Measurements from ENCODE around the gene PGM2L1. TPM values are rescaled to one million over a fixed set of nuclear protein-coding genes. Genes with fewer than 3 reads are reported as not detected.
A peak's percentile ranks its signal among the peaks of the same experiment; 100 is the strongest.

The PGM2L1 gene
- total and polyA plus RNA-seq, 9 donors = 1.0 to 6.2 (median 2.1) TPM

DNA sequence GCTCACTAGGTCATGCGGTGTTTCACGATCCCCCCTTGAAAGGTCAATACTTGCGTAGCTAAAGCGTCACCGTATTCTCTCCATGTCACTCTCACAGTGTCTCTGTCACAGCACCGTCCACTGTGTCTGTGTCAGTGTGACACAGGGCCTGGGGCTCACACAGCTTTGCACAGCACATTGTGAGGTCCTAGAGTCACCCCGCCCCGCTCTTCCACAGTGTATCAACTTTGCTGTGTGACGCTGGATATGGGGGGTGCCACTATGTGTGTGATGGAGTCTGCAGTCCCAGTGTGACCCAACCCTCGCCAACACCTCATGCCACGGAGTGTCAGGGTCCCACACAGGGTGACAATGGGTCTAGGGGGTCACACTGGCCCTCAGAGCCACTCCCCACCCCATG is 87.4 kb downstream of the PGM2L1 start:
- Histone ChIP-seq H3K9me3 (no peaks in the 10 kb centered on the region), H3K4me1 (ENCODE audit: insufficient read depth) (peaks cover 3% of the 10 kb centered on the region), H3K36me3 (no peaks in the 10 kb centered on the region), H3K4me3 (peak overlapping the region; percentile 37), H3K27ac (no peak overlapping the region), H3K27me3 (no peaks in the 10 kb centered on the region)
- 73 to 80% (median 76%) methylated on average over 11 of the region's 11 CpGs for WGBS, 3 donors
- TF ChIP-seq POLR2A (IDR thresholded peaks at IDR 0.05) (no peak), EP300 (IDR thresholded peaks at IDR 0.05) (no peak)
- TF ChIP-seq, protein P1, sequence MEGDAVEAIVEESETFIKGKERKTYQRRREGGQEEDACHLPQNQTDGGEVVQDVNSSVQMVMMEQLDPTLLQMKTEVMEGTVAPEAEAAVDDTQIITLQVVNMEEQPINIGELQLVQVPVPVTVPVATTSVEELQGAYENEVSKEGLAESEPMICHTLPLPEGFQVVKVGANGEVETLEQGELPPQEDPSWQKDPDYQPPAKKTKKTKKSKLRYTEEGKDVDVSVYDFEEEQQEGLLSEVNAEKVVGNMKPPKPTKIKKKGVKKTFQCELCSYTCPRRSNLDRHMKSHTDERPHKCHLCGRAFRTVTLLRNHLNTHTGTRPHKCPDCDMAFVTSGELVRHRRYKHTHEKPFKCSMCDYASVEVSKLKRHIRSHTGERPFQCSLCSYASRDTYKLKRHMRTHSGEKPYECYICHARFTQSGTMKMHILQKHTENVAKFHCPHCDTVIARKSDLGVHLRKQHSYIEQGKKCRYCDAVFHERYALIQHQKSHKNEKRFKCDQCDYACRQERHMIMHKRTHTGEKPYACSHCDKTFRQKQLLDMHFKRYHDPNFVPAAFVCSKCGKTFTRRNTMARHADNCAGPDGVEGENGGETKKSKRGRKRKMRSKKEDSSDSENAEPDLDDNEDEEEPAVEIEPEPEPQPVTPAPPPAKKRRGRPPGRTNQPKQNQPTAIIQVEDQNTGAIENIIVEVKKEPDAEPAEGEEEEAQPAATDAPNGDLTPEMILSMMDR (IDR thresholded peaks at IDR 0.05) = no peak
- DNase-seq = no peak
- intact Hi-C loops (cut with DNase I) = no loop called here

DNA sequence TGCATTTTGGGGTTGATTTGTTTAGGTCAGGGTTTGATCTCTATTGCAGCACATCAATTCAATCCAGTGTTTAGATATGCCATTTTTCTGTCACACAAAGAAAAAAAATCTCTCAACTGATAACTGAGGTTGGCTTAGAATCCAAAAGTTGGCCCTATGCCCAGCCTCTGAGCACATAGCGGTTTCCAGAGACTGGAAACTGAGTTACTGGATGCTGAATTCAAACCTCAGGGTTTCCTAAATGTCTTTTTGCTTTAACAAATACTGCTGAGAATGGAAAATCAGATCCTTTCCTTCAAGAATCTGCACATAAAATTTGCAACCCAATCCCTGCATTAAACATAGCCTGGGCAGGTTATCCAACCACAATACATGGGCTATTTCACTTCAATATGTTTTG is 90.8 kb downstream of the PGM2L1 start:
- no peak for DNase-seq
- no peaks in the 10 kb centered on the region for H3K27me3 ChIP-seq
- H3K4me1 ChIP-seq (ENCODE audit: insufficient read depth) = peaks cover 3% of the 10 kb centered on the region
- TF ChIP-seq EP300 (IDR thresholded peaks at IDR 0.05) = no peak
- TF ChIP-seq, protein P1 (IDR thresholded peaks at IDR 0.05) = no peak
- TF ChIP-seq POLR2A (IDR thresholded peaks at IDR 0.05) = no peak
- no peak overlapping the region for H3K27ac ChIP-seq
- intact Hi-C loops (cut with DNase I) = no loop called here
- WGBS, 3 donors = 35 to 38% (median 38%) methylated on average over 1 of the region's 1 CpG
- H3K4me3 ChIP-seq = no peak overlapping the region
- no peaks in the 10 kb centered on the region for H3K9me3 ChIP-seq
- no peaks in the 10 kb centered on the region for H3K36me3 ChIP-seq

DNA sequence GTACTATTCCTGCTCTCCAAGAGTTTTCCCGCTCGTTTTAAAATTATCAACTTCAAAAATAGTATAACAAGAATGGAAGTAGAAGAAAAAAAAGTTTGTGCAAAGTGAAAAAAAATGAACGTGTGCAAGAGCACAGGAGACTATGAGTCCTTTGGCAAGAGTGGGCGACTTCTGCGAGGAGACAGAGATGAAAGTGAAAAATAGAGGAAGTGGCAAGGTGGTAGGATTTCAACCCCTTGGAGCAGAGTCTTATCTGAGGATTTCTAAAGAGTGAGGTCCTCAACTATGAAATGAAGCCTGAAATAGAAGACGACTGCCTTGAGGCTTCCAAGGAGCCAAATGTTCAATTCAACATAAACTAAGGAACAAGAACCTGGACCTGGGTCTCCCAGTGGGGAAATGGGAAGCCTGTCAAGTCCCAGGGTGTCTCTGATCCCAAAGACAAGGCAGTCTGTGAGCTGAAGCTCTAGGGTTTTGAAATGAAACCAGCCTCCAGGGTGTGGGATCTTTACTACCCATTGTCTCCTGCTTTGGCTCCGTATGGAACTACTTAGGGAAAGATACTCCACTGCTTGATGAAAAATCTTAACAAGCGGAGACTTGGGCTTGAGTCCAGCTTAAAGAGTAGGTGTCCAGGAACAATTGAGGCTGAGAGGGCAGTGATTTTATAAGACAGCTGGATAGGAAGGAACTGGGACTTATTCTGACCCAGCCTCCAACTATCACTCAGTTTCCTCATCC is 91.6 kb downstream of the PGM2L1 start:
- Histone ChIP-seq H3K36me3 (no peaks in the 10 kb centered on the region), H3K9me3 (no peaks in the 10 kb centered on the region), H3K4me1 (ENCODE audit: insufficient read depth) (peaks cover 3% of the 10 kb centered on the region), H3K4me3 (no peak overlapping the region), H3K27me3 (no peaks in the 10 kb centered on the region), H3K27ac (no peak overlapping the region)
- intact Hi-C loops (cut with DNase I) = no loop called here
- TF ChIP-seq POLR2A (IDR thresholded peaks at IDR 0.05) (no peak), EP300 (IDR thresholded peaks at IDR 0.05) (no peak)
- TF ChIP-seq, protein P1 (IDR thresholded peaks at IDR 0.05) = no peak
- 61 to 71% (median 66%) methylated on average over 8 of the region's 8 CpGs for WGBS, 3 donors
- DNase-seq = no peak

DNA sequence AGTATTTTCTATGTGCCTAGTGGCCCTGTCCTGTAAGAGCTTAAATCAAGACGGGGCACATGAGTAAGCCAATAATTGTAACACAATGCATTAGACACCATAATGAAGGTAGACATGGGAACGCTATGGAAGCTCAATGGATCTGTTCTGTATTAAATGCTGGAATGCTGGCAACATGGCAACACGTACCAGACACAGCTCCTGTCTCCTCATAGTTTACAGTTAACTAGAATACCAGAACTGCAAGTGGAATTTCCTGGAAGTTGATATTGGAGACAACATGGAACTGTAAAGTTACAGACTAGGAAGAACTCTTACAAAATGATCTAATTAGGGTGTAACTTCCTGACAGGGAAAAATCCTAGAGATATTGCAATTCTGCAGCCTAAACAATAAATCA is 99.2 kb downstream of the PGM2L1 start:
- Histone ChIP-seq H3K27ac (no peak overlapping the region), H3K4me3 (no peak overlapping the region), H3K9me3 (no peaks in the 10 kb centered on the region), H3K27me3 (no peaks in the 10 kb centered on the region), H3K4me1 (ENCODE audit: insufficient read depth) (no peaks in the 10 kb centered on the region), H3K36me3 (no peaks in the 10 kb centered on the region)
- 65 to 68% (median 66%) methylated on average over 3 of the region's 3 CpGs for WGBS, 3 donors
- DNase-seq = no peak
- intact Hi-C loops (cut with DNase I) = no loop called here
- TF ChIP-seq POLR2A (IDR thresholded peaks at IDR 0.05) = no peak
- TF ChIP-seq EP300 (IDR thresholded peaks at IDR 0.05) = no peak
- TF ChIP-seq, protein P1 (IDR thresholded peaks at IDR 0.05) = no peak

All from ovary (tissue), 9 donors.